ENCODE results near the gene ZNF587B. TPM values are rescaled to one million over a fixed set of nuclear protein-coding genes. Genes with fewer than 3 reads are reported as not detected.
"Not testable (repeated sequence)": the region's sequence is repeated elsewhere in the genome, so short reads cannot be mapped to it uniquely, and the experiment has no call there.

The ZNF587B gene
- 3.2 TPM for polyA plus RNA-seq

DNA sequence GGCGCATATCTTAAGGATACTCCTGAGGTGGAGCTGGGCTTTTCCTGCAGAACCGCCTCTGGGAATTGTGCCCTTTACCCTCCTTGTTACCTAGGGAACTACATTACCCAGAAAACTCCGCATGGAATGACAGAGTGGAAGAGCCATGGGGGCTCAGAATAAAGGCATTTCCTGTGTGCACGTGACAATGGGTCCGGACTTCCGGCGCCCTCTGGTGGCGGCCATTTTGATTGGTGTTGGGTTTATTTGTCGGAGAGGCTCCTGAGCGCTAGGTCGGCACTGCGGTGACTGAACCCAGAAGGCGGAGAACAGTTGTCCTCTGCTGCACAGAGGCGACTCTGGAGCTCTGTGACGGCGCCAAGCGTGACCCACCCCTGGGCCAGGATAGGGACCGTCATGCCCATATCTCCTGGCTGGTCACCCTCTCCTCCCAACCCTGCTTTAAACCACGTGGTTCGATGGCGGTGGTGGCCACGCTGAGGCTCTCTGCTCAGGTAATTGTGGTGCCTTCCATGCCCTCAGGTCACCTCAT, at the start of gene ZNF587B:
ZNF587B (plus strand) TSS at position 229 of the 532 bp plus-strand sequence; CDS start at position 459, 230 bp downstream.
- Mint-ChIP-seq H3K4me1 (peaks cover 3 to 16% (median 7%) of the 10 kb centered on the region in 3 donors), H3K36me3 (peaks cover 7% of the 10 kb centered on the region), H3K9me3 (peaks cover 0 to 2% (median 0%) of the 10 kb centered on the region in 3 donors), H3K27me3 (no peaks in the 10 kb centered on the region), H3K27ac (peak within 1 kb of the TSS in 1 of 3 donors; percentile 57), H3K4me3 (no peak within 1 kb of the TSS)

GRCh38 chr19:57786286-57786685, 43.8 kb upstream of the ZNF587B start:
- no peak overlapping the region for H3K4me3 Mint-ChIP-seq
- peak overlapping the region in 1 of 3 donors; percentile 59 for H3K27ac Mint-ChIP-seq
- peaks cover 20% of the 10 kb centered on the region for H3K36me3 Mint-ChIP-seq
- H3K27me3 Mint-ChIP-seq = no peaks in the 10 kb centered on the region
- peaks cover 0 to 18% (median 15%) of the 10 kb centered on the region in 3 donors for H3K9me3 Mint-ChIP-seq
- peaks cover 0 to 2% (median 1%) of the 10 kb centered on the region in 3 donors for H3K4me1 Mint-ChIP-seq

GRCh38 chr19:57786906-57787305, 43.2 kb upstream of the ZNF587B start:
- no peaks in the 10 kb centered on the region for H3K27me3 Mint-ChIP-seq
- no peak overlapping the region for H3K4me3 Mint-ChIP-seq
- no peak overlapping the region for H3K27ac Mint-ChIP-seq
- H3K4me1 Mint-ChIP-seq = peaks cover 0 to 2% (median 1%) of the 10 kb centered on the region in 3 donors
- peaks cover 20% of the 10 kb centered on the region for H3K36me3 Mint-ChIP-seq
- peaks cover 0 to 15% (median 15%) of the 10 kb centered on the region in 3 donors for H3K9me3 Mint-ChIP-seq

DNA sequence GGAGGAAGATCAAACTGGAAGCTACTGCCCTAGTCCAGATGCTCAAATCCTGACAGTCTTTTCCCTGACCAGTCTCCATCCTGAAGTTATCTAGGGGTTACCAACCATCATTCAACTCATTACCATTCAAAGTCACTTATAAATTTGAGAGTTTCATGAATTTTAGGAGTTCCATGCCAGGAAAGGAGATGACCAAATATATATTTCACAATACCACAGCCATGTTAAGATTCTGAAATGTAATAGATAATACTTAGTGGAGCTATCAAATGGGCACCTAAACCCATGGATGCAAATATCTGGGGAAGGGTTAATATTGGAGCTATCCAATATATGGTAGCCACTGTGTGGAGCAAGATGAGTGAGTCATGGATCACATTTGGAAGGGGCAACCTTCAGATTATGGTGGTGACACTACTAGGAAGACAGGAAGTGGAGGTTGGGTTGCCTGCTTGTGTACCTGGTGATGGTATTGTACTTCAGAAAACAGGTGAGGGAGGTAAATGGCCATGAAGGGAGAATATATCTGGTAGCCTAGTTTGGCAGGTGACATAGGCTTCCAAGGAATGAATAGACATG, 41.9 kb upstream of the ZNF587B start:
- Mint-ChIP-seq H3K4me3 (no peak overlapping the region), H3K27me3 (no peaks in the 10 kb centered on the region), H3K36me3 (peaks cover 21% of the 10 kb centered on the region), H3K4me1 (peaks cover 0 to 4% (median 1%) of the 10 kb centered on the region in 3 donors), H3K27ac (no peak overlapping the region), H3K9me3 (peaks cover 0 to 15% (median 10%) of the 10 kb centered on the region in 3 donors)

DNA sequence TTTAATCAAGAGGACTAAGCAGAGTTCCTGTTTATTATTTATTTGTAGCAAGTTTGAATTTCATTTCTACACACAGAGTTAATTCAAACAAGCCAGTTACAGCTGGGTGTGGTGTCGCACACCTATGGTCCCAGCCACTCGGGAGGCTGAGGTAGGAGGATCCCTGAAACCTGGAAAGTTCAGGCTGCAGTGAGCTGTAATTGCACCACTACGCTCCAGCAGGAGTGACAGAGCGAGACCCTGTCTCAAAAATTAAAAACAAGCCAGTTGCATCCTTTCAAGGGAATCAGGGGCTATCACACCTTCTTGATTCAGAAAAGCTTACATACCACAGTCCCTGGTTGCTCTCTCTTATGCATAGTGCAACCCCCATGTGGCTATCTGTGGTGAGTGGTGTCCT, 40.8 kb upstream of the ZNF587B start:
- no peak overlapping the region for H3K4me3 Mint-ChIP-seq
- peaks cover 0 to 15% (median 10%) of the 10 kb centered on the region in 3 donors for H3K9me3 Mint-ChIP-seq
- no peaks in the 10 kb centered on the region for H3K27me3 Mint-ChIP-seq
- H3K36me3 Mint-ChIP-seq = peaks cover 20% of the 10 kb centered on the region
- H3K4me1 Mint-ChIP-seq = peaks cover 0 to 4% (median 1%) of the 10 kb centered on the region in 3 donors
- no peak overlapping the region for H3K27ac Mint-ChIP-seq

DNA sequence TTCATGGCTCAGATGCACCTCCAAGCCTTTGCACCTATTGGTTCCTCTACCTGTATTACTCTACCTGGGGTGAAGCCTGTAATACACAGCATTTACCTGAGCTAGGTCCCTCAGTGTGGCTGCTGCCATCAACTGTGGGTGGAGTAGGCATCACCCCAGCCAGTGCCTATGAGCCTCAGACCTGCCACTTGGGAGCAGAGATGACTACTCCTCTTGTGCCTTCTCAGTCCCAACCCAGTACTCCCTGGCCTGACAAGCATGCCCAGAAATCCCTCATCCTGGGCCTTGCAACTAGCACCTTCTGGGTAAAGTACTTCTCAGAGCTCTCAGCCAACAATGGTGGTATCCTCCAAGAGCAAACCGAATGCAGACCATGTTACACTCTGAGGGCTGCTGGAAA, 33.5 kb upstream of the ZNF587B start:
- not testable (repeated sequence) for H3K36me3 Mint-ChIP-seq, H3K9me3 Mint-ChIP-seq, H3K27ac Mint-ChIP-seq, H3K27me3 Mint-ChIP-seq, H3K4me3 Mint-ChIP-seq
- H3K4me1 Mint-ChIP-seq = peaks cover 3 to 14% (median 7%) of the 10 kb centered on the region in 3 donors

DNA sequence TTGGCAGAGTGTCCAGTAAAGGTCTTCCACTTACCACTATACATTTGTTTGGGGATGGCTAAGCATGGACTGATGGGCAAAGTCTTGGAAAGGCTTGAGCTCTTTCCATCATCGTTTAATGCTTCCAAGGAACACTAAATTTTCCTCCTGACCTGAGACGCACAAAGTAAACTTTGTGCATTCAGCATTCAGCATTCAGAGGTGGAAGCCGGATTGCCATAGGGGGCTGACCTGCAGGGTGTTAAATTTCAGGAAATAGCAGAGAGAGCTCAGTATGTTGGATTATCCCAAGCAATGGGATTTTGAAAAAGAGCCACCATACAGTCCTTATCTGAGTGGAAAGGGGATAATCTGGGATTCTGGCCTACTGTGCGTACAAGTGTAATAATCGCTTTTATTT, 29.4 kb upstream of the ZNF587B start:
- Mint-ChIP-seq H3K9me3 (peaks cover 0 to 2% (median 0%) of the 10 kb centered on the region in 3 donors), H3K27ac (no peak overlapping the region), H3K36me3 (peaks cover 6% of the 10 kb centered on the region), H3K4me3 (no peak overlapping the region), H3K4me1 (peaks cover 15 to 31% (median 24%) of the 10 kb centered on the region in 3 donors), H3K27me3 (no peaks in the 10 kb centered on the region)

DNA sequence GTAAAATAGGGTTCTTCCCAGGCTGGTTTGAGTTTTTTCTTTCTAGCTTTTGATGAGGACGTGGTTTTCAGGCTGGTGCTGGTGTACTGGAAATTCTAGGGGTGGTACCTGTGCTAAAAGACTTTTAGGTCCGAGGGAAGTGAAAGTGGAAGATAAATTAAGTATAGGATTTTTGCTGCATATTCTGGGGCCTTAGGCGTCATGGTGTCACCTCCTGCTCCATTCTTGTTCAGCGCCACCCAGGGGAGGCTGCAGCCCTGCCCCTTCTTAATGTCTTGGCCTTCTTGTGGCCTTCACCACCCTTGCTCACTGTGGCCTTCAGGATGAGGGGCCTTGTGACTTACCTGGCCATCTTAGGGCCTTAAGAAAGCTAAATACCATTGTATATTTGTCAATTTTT, 27.8 kb upstream of the ZNF587B start:
- Mint-ChIP-seq H3K27ac (peak overlapping the region in 2 of 3 donors; percentile 29 to 32), H3K4me3 (peak overlapping the region in 2 of 4 donors; percentile 24 to 31), H3K27me3 (no peaks in the 10 kb centered on the region), H3K9me3 (peaks cover 0 to 2% (median 0%) of the 10 kb centered on the region in 3 donors), H3K36me3 (peaks cover 4% of the 10 kb centered on the region), H3K4me1 (peaks cover 15 to 31% (median 24%) of the 10 kb centered on the region in 3 donors)

DNA sequence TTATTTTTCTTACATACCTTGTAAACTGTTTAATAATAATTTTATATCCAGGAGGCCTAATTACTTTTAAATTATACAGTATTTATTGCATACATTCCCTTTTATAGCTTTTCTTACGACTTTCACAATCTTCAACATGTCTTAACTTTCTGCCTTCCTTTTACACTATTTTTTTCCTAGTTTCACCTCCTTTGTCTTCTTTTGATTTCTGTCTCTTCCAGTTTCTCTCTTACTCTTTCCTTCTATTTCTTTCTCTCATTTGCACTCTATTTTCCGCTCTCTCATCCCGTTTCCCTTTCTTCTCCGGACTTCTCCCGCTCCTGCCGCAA, 26.9 kb upstream of the ZNF587B start:
- peaks cover 15 to 36% (median 22%) of the 10 kb centered on the region in 3 donors for H3K4me1 Mint-ChIP-seq
- no peaks in the 10 kb centered on the region for H3K27me3 Mint-ChIP-seq
- H3K27ac Mint-ChIP-seq = peak overlapping the region in 2 of 3 donors; percentile 59 to 84
- H3K9me3 Mint-ChIP-seq = peaks cover 0 to 2% (median 0%) of the 10 kb centered on the region in 3 donors
- peaks cover 4% of the 10 kb centered on the region for H3K36me3 Mint-ChIP-seq
- peak overlapping the region in 3 of 4 donors; percentile 77 to 95 (median 77) for H3K4me3 Mint-ChIP-seq

- peaks cover 6% of the 10 kb centered on the region for H3K36me3 Mint-ChIP-seq
- H3K27ac Mint-ChIP-seq = peak overlapping the region in 2 of 3 donors; percentile 59 to 84
Observed at GRCh38 chr19:57803594-57804325, 26.3 kb upstream of the ZNF587B start.

DNA sequence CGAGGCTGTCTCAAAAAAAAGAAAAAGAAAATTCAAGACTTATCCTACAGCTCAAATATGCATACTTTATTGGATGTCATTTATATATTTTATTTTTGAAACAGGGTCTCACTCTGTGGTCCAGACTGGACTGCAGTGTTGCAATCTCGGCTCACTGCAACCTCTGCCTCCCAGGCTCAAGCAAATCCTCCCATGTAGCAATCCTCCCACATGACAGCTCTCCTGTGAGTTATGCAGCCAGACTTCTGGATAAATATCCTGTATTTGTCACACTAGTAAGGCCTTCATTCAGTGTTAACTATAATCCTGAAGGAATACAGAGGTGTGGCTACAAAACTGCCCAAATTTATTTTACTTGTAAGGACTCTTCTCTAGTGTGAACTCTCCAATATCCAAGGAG, 22.6 kb upstream of the ZNF587B start:
- H3K27me3 Mint-ChIP-seq = no peaks in the 10 kb centered on the region
- no peak overlapping the region for H3K27ac Mint-ChIP-seq
- peaks cover 4% of the 10 kb centered on the region for H3K36me3 Mint-ChIP-seq
- H3K4me1 Mint-ChIP-seq = peaks cover 13 to 22% (median 21%) of the 10 kb centered on the region in 3 donors
- peak overlapping the region in 1 of 4 donors; percentile 15 for H3K4me3 Mint-ChIP-seq
- peaks cover 0 to 2% (median 0%) of the 10 kb centered on the region in 3 donors for H3K9me3 Mint-ChIP-seq

More at GRCh38 chr19:57803594-57804325, 26.3 kb upstream of the ZNF587B start:
- no peaks in the 10 kb centered on the region for H3K27me3 Mint-ChIP-seq
- H3K4me1 Mint-ChIP-seq = peaks cover 15 to 36% (median 22%) of the 10 kb centered on the region in 3 donors
- peaks cover 0 to 2% (median 0%) of the 10 kb centered on the region in 3 donors for H3K9me3 Mint-ChIP-seq
- H3K4me3 Mint-ChIP-seq = peak overlapping the region in 3 of 4 donors; percentile 77 to 95 (median 77)

DNA sequence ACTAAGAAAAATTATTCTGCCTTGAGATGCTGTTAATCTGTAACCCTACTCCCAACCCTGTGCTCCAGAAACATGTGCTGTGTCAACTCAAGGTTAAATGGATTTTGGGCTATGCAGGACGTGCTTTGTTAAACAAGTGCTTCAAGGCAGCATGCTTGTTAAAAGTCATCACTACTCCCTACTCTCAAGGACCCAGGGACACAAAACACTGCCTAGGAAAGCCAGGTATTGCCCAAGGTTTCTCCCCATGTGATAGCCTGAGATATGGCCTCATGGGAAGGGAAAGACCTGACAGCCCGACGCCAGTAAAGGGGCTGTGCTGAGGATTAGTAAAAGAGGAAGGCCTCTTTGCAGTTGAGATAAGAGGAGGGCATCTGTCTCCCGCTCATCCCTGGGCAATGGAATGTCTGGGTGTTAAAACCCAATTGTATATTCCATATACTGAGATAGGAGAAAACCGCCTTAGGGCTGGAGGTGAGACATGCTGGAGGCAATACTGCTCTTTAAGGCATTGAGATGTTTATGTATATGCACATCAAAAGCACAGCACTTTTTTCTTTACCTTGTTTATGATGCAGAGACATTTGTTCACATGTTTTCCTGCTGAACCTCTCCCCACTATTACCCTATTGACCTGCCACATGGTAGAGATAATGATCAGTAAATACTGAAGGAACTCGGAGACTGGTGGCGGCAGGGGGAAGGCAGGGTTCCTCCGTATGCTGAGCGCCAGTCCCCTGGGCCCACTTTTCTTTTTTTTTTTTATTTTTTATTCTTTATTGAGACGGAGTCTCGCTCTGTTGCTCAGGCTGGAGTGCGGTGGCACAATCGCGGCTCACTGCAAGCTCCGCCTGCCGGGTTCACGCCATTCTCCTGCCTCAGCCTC, 19.4 kb upstream of the ZNF587B start:
- H3K36me3 Mint-ChIP-seq, H3K9me3 Mint-ChIP-seq, H3K27ac Mint-ChIP-seq, H3K27me3 Mint-ChIP-seq: not testable (repeated sequence)
- H3K4me3 Mint-ChIP-seq = peak overlapping the region in 1 of 4 donors; percentile 70
- peaks cover 21 to 33% (median 22%) of the 10 kb centered on the region in 3 donors for H3K4me1 Mint-ChIP-seq

GRCh38 chr19:57812226-57812625, 17.9 kb upstream of the ZNF587B start:
- Mint-ChIP-seq H3K9me3 (no peaks in the 10 kb centered on the region), H3K4me1 (peaks cover 23 to 40% (median 23%) of the 10 kb centered on the region in 3 donors), H3K27ac (peak overlapping the region in 1 of 3 donors; percentile 0), H3K4me3 (peak overlapping the region in 2 of 4 donors; percentile 13 to 45), H3K36me3 (peaks cover 2% of the 10 kb centered on the region), H3K27me3 (no peaks in the 10 kb centered on the region)

GRCh38 chr19:57812975-57813820, 16.9 kb upstream of the ZNF587B start:
- Mint-ChIP-seq H3K27ac (peak overlapping the region in 1 of 3 donors; percentile 19), H3K4me3 (peak overlapping the region; percentile 13 to 99 (median 46)), H3K4me1 (peaks cover 23 to 35% (median 23%) of the 10 kb centered on the region in 3 donors)
- not testable (repeated sequence) for H3K27me3 Mint-ChIP-seq, H3K36me3 Mint-ChIP-seq, H3K9me3 Mint-ChIP-seq

Data from IgD-negative memory B cell (primary cell).